Neural cell (in vitro differentiated cells): ENCODE measurements around the gene RECQL. TPM values are rescaled to one million over a fixed set of nuclear protein-coding genes. Genes with fewer than 3 reads are reported as not detected.

Source experiments
- H2AFZ ChIP-seq: fragments of 200-600, 300-800 bp; sonication (generic), shearing (Covaris generic); 2 replicates; pipeline ENCODE4 v1.6.0; 2014; ENCODE audit warnings: low read depth, mild to moderate bottlenecking, antibody characterized with exemption, low read length, moderate library complexity
- H3F3A ChIP-seq: fragments of 200-600 bp; shearing (Covaris generic); 2 replicates; pipeline ENCODE4 v1.6.1; 2016; ENCODE audit warnings: mild to moderate bottlenecking, moderate library complexity, mixed read lengths, antibody characterized with exemption, low read length; ENCODE audit not compliant: insufficient read depth, poor library complexity, severe bottlenecking
- H3K27ac ChIP-seq: fragments of 200-600, 300-800 bp; sonication (generic), shearing (Covaris generic); 2 replicates; pipeline ENCODE4 v1.5.1; 2014; ENCODE audit warnings: mild to moderate bottlenecking, low read length, moderate library complexity
- H3K27me3 ChIP-seq: fragments of 300-800, 200-600 bp; sonication (generic), shearing (Covaris generic); 2 replicates; pipeline ENCODE4 v1.6.0; 2014; ENCODE audit warnings: mild to moderate bottlenecking, low read depth, low read length, moderate library complexity; ENCODE audit not compliant: insufficient read depth
- H3K36me3 ChIP-seq: fragments of 300-800, 200-600 bp; sonication (generic), shearing (Covaris generic); 2 replicates; pipeline ENCODE4 v1.5.1; 2014; ENCODE audit warnings: mild to moderate bottlenecking, antibody characterized with exemption, low read length, moderate library complexity; ENCODE audit not compliant: insufficient read depth
- H3K4me2 ChIP-seq: fragments of 300-800, 200-600 bp; sonication (generic), shearing (Covaris generic); 2 replicates; pipeline ENCODE4 v1.6.0; 2014; ENCODE audit warnings: mild to moderate bottlenecking, low read length
- H3K4me3 ChIP-seq: fragments of 300-800, 200-600 bp; sonication (generic), shearing (Covaris generic); 2 replicates; pipeline ENCODE4 v1.5.1; 2014; ENCODE audit warnings: mild to moderate bottlenecking, low read length, moderate library complexity
- H3K79me2 ChIP-seq: fragments of 200-600 bp; shearing (Covaris generic); replicated peaks from 2 replicates; pipeline ENCODE4 v1.6.0; 2014; ENCODE audit warnings: mild to moderate bottlenecking, low read length, moderate library complexity; ENCODE audit not compliant: insufficient read depth
- H3K9ac ChIP-seq: fragments of 300-800, 200-600 bp; sonication (generic), shearing (Covaris generic); 2 replicates; pipeline ENCODE4 v1.6.1; 2016; ENCODE audit warnings: mild to moderate bottlenecking, low read length, mixed read lengths
- H3K9me2 ChIP-seq: fragments of 200-600 bp; shearing (Covaris generic); 2 replicates; pipeline ENCODE4 v1.6.1; 2016; ENCODE audit warnings: mild to moderate bottlenecking, low read length, mixed read lengths; ENCODE audit not compliant: insufficient read depth
- H3K9me3 ChIP-seq: fragments of 200-600, 300-800 bp; sonication (generic), shearing (Covaris generic); 2 replicates; pipeline ENCODE4 v1.6.1; 2016; ENCODE audit warnings: mild to moderate bottlenecking, mixed run types, low read length, moderate library complexity, mixed read lengths
- H4K20me1 ChIP-seq: fragments of 200-600 bp; shearing (Covaris generic); 2 replicates; pipeline ENCODE4 v1.6.1; 2016; ENCODE audit warnings: mild to moderate bottlenecking, mixed run types; ENCODE audit not compliant: insufficient read depth
- EP300 ChIP-seq: fragments of 450-650 bp; conservative IDR thresholded peaks from 2 replicates; pipeline ENCODE4 v1.6.1; 2014; ENCODE audit warnings: antibody characterized with exemption, mild to moderate bottlenecking, moderate library complexity; ENCODE audit not compliant: poor library complexity, severe bottlenecking
- EZH2 ChIP-seq: fragments of 200-600, 300-800 bp; shearing (Covaris generic), sonication (generic); IDR thresholded peaks from 2 replicates; pipeline ENCODE4 v1.6.1; 2014; ENCODE audit warnings: antibody characterized with exemption, low read length, borderline replicate concordance, mild to moderate bottlenecking; ENCODE audit not compliant: insufficient read depth, poor library complexity, severe bottlenecking
- MXI1 ChIP-seq: fragments of 450-650 bp; conservative IDR thresholded peaks from 2 replicates; pipeline ENCODE4 v1.6.1; 2014; ENCODE audit warnings: antibody characterized with exemption, mild to moderate bottlenecking; ENCODE audit not compliant: poor library complexity, severe bottlenecking
- POLR2AphosphoS5 ChIP-seq: IDR thresholded peaks from 2 replicates; pipeline ENCODE4 v1.6.1; 2012
- RAD21 ChIP-seq: fragments of 450-650 bp; conservative IDR thresholded peaks from 2 replicates; pipeline ENCODE4 v1.6.1; 2014; ENCODE audit warnings: antibody characterized with exemption, mild to moderate bottlenecking, moderate library complexity
- SMC3 ChIP-seq: fragments of 450-650 bp; conservative IDR thresholded peaks from 2 replicates; pipeline ENCODE4 v1.6.1; 2014; ENCODE audit warnings: antibody characterized with exemption, mild to moderate bottlenecking, moderate library complexity; ENCODE audit not compliant: poor library complexity
- TAF1 ChIP-seq: IDR thresholded peaks from 2 replicates; pipeline ENCODE4 v1.6.1; 2012; ENCODE audit warnings: low read depth
- polyA plus RNA-seq: library from polyadenylated mRNA; depleted of rRNA; stranded (reverse); fragments of >200 nt; gene quantifications from 2 replicates; pipeline ENCODE4 v1.2.3, GENCODE V29; 2014
- TF ChIP-seq, protein P1 (sequence below): fragments of 450-650 bp; IDR thresholded peaks from 2 replicates; pipeline ENCODE4 v1.5.1; 2014; ENCODE audit warnings: antibody characterized with exemption, mild to moderate bottlenecking, moderate library complexity; ENCODE audit not compliant: poor library complexity, severe bottlenecking
- TF ChIP-seq, protein P2 (sequence below): IDR thresholded peaks from 2 replicates; pipeline ENCODE4 v1.6.1; 2012; ENCODE audit warnings: borderline replicate concordance

Gene RECQL
- polyA plus RNA-seq, 1 donor from 2014 or later, result 29.2 TPM

DNA sequence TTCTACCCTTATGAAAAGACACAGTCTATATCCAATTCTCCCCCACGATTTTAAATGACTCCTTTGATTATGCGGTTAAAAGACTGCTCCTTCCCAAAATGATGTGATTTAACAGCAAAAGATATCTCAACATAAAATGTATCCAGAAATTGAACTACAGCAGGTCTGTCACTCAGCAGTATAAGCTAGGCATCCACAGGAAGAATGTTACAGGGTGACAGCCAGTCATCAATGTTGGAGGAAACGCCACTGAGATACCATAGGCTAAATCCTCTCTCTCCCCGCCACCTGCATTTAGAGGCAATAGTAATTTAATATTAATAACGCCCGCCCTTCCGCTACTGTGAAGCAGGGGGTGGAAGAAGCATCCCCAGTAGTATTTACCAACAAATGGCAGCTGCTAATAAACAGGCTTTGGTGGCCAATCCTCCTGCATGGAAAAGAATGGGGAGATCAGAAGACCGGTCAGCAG lies 613 bp downstream of the RECQL start:
- peak overlapping the region; percentile 81 for H3K4me3 ChIP-seq

DNA sequence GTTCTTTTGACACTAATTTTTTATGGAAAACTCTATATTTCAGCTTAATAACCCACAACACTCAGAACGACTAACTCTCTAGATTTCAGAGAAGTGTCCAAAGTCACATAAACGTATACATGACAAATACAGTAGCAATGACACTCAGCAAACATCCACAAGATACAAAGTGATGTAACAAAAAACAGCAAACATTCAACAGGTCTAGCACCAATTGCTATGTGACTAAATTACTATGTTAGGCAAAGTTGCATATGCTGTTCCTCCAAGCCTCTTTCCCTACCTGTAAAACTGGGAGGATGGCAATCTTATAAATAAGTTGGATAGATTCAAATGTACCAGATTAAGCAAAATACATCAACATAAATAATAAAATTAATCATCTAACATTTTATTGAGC lies 1.7 kb downstream of the RECQL start:
- no peaks in the 10 kb centered on the region for H3K36me3 ChIP-seq
- H2AFZ ChIP-seq, result no peak overlapping the region
- peak overlapping the region; percentile 81 for H3K4me3 ChIP-seq
- H3K79me2 ChIP-seq, result peaks cover 47% of the 10 kb centered on the region
- H3K27me3 ChIP-seq, result no peaks in the 10 kb centered on the region
- peak overlapping the region; percentile 84 for H3K4me2 ChIP-seq
- H3K9me2 ChIP-seq, result no peaks in the 10 kb centered on the region
- H3K9me3 ChIP-seq, result no peaks in the 10 kb centered on the region
- H4K20me1 ChIP-seq, result no peaks in the 10 kb centered on the region
- H3K9ac ChIP-seq, result no peak overlapping the region
- H3K27ac ChIP-seq, result no peak overlapping the region
- TF ChIP-seq EP300 (no peak), TAF1 (no peak), POLR2AphosphoS5 (no peak), SMC3 (no peak), MXI1 (no peak), RAD21 (no peak), EZH2 (no peak)
- TF ChIP-seq, protein P1, sequence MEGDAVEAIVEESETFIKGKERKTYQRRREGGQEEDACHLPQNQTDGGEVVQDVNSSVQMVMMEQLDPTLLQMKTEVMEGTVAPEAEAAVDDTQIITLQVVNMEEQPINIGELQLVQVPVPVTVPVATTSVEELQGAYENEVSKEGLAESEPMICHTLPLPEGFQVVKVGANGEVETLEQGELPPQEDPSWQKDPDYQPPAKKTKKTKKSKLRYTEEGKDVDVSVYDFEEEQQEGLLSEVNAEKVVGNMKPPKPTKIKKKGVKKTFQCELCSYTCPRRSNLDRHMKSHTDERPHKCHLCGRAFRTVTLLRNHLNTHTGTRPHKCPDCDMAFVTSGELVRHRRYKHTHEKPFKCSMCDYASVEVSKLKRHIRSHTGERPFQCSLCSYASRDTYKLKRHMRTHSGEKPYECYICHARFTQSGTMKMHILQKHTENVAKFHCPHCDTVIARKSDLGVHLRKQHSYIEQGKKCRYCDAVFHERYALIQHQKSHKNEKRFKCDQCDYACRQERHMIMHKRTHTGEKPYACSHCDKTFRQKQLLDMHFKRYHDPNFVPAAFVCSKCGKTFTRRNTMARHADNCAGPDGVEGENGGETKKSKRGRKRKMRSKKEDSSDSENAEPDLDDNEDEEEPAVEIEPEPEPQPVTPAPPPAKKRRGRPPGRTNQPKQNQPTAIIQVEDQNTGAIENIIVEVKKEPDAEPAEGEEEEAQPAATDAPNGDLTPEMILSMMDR, result no peak
- TF ChIP-seq, protein P2, sequence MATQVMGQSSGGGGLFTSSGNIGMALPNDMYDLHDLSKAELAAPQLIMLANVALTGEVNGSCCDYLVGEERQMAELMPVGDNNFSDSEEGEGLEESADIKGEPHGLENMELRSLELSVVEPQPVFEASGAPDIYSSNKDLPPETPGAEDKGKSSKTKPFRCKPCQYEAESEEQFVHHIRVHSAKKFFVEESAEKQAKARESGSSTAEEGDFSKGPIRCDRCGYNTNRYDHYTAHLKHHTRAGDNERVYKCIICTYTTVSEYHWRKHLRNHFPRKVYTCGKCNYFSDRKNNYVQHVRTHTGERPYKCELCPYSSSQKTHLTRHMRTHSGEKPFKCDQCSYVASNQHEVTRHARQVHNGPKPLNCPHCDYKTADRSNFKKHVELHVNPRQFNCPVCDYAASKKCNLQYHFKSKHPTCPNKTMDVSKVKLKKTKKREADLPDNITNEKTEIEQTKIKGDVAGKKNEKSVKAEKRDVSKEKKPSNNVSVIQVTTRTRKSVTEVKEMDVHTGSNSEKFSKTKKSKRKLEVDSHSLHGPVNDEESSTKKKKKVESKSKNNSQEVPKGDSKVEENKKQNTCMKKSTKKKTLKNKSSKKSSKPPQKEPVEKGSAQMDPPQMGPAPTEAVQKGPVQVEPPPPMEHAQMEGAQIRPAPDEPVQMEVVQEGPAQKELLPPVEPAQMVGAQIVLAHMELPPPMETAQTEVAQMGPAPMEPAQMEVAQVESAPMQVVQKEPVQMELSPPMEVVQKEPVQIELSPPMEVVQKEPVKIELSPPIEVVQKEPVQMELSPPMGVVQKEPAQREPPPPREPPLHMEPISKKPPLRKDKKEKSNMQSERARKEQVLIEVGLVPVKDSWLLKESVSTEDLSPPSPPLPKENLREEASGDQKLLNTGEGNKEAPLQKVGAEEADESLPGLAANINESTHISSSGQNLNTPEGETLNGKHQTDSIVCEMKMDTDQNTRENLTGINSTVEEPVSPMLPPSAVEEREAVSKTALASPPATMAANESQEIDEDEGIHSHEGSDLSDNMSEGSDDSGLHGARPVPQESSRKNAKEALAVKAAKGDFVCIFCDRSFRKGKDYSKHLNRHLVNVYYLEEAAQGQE, result no peak
- no peaks in the 10 kb centered on the region for H3F3A ChIP-seq

More for the DNA sequence above, 613 bp downstream of the RECQL start:
- Histone ChIP-seq H3K36me3 (no peaks in the 10 kb centered on the region), H3K9ac (peak overlapping the region; percentile 62), H3K9me3 (no peaks in the 10 kb centered on the region), H3K27me3 (no peaks in the 10 kb centered on the region), H2AFZ (peak overlapping the region; percentile 51), H3K4me2 (peak overlapping the region; percentile 84), H3K9me2 (no peaks in the 10 kb centered on the region), H3K79me2 (peaks cover 58% of the 10 kb centered on the region), H3F3A (no peaks in the 10 kb centered on the region), H4K20me1 (no peaks in the 10 kb centered on the region), H3K27ac (peak overlapping the region; percentile 51)
- TF ChIP-seq SMC3 (peak; percentile 5), EZH2 (no peak)

DNA sequence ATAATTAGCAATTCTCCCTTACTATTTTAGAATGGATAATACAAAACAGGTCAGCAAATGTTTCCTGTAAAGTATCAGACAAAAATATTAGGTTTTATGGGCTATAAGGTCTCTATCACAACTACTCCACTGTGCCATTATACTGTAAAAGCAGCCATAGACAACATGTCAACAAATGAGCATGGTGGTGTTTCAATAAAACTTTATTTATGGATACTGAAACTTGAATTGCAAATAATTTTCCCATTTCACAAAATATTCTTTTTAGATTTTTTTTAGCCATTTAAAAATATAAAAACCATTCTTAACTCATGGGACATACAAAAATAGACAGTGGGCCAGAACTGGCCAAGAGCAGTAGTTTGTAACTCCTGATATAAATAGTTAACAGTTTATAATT lies 15.4 kb downstream of the RECQL start:
- Histone ChIP-seq H3K4me2 (no peak overlapping the region), H2AFZ (no peak overlapping the region), H3K36me3 (peaks cover 10% of the 10 kb centered on the region), H3K9ac (no peak overlapping the region), H3K4me3 (no peak overlapping the region), H3K9me2 (no peaks in the 10 kb centered on the region), H3F3A (no peaks in the 10 kb centered on the region), H3K27me3 (no peaks in the 10 kb centered on the region), H3K79me2 (no peaks in the 10 kb centered on the region), H3K27ac (no peak overlapping the region), H3K9me3 (no peaks in the 10 kb centered on the region), H4K20me1 (no peaks in the 10 kb centered on the region)
- no peak for TF ChIP-seq SMC3
- TF ChIP-seq, protein P2, result no peak
- no peak for TF ChIP-seq RAD21
- TF ChIP-seq EP300, result no peak
- no peak for TF ChIP-seq EZH2
- no peak for TF ChIP-seq MXI1
- TF ChIP-seq POLR2AphosphoS5, result no peak
- TF ChIP-seq TAF1, result no peak
- TF ChIP-seq, protein P1, result no peak
